Suprapubic skin (tissue), 4 donors: ENCODE results near the gene TBC1D4.

Experiments used
- EP300 ChIP-seq: sonication (generic); formaldehyde crosslinking; IDR thresholded peaks from one replicate; pipeline ENCODE4 v1.6.1; 2017; ENCODE audit warnings: antibody characterized with exemption
- POLR2A ChIP-seq, 2 donors: fragments of 450-650 bp; IDR thresholded peaks; one replicate each; pipeline ENCODE4 v1.6.1; 2017; ENCODE audit warnings: antibody characterized with exemption in 2 of 2, mild to moderate bottlenecking in 2 of 2, moderate library complexity in 2 of 2
- POLR2AphosphoS5 ChIP-seq, 3 donors: sonication (generic); formaldehyde crosslinking; IDR thresholded peaks; one replicate each; pipeline ENCODE4 v1.6.1; 2017; ENCODE audit warnings: antibody characterized with exemption in 3 of 3
- TF ChIP-seq, protein P1 (sequence below), 2 donors: fragments of 200-600 bp in 1 of 2; fragments of 450-650 bp in 1 of 2; sonication (generic) in 1 of 2; IDR thresholded peaks; one replicate each; pipeline ENCODE4 v1.5.1; 2016 to 2019; ENCODE audit warnings: antibody characterized with exemption in 2 of 2, mild to moderate bottlenecking in 1 of 2, moderate library complexity in 1 of 2

DNA sequence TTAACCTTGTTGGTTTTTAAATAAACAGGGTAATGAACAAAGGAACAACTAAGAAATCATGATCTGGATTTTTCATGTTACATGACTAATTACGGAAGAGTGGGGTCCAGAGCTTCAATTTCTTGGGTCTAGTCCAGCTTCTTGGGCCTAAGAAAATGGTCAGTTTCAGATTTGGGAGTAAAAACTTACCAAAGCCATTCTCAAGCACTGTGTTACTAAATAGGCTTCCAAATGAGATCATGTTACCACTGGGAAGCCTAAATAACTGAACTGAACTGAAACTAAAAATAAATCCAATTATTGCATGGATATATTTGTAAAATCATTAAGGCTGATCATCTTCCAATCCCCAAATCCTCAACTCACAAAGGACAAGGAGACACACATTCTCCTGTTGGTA lies 13.9 kb downstream of the TBC1D4 start:
- TF ChIP-seq, protein P1, sequence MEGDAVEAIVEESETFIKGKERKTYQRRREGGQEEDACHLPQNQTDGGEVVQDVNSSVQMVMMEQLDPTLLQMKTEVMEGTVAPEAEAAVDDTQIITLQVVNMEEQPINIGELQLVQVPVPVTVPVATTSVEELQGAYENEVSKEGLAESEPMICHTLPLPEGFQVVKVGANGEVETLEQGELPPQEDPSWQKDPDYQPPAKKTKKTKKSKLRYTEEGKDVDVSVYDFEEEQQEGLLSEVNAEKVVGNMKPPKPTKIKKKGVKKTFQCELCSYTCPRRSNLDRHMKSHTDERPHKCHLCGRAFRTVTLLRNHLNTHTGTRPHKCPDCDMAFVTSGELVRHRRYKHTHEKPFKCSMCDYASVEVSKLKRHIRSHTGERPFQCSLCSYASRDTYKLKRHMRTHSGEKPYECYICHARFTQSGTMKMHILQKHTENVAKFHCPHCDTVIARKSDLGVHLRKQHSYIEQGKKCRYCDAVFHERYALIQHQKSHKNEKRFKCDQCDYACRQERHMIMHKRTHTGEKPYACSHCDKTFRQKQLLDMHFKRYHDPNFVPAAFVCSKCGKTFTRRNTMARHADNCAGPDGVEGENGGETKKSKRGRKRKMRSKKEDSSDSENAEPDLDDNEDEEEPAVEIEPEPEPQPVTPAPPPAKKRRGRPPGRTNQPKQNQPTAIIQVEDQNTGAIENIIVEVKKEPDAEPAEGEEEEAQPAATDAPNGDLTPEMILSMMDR (IDR thresholded peaks at IDR 0.05), result no peak
- TF ChIP-seq POLR2A (IDR thresholded peaks at IDR 0.05) (no peak), POLR2AphosphoS5 (IDR thresholded peaks at IDR 0.05) (no peak), EP300 (no peak)
